Loucy (cell line): Measurements from ENCODE around the gene NAV2.

Experiments
- H2AFZ ChIP-seq: fragments of 200-600 bp; sonication (generic); 2 replicates; pipeline ENCODE4 v1.6.0; 2016; ENCODE audit warnings: antibody characterized with exemption, mild to moderate bottlenecking, low read length, moderate library complexity
- H3F3A ChIP-seq: fragments of 200-600 bp; 2 replicates; pipeline ENCODE4 v1.6.0; 2016; ENCODE audit warnings: antibody characterized with exemption, low read depth, mild to moderate bottlenecking
- H3K27me3 ChIP-seq: fragments of 200-600 bp; sonication (generic); 2 replicates; pipeline ENCODE4 v1.6.1; 2014; ENCODE audit warnings: low read length, mild to moderate bottlenecking; ENCODE audit not compliant: insufficient read depth, poor library complexity, severe bottlenecking
- H3K36me3 ChIP-seq: fragments of 200-600 bp; sonication (generic); 2 replicates; pipeline ENCODE4 v1.6.1; 2016; ENCODE audit warnings: low read length; ENCODE audit not compliant: insufficient read depth
- H3K4me1 ChIP-seq: fragments of 200-600 bp; sonication (generic); 2 replicates; pipeline ENCODE4 v1.5.1; 2014; ENCODE audit warnings: low read length, mild to moderate bottlenecking; ENCODE audit not compliant: insufficient read depth, poor library complexity, severe bottlenecking
- H3K4me2 ChIP-seq: fragments of 200-600 bp; sonication (generic); 2 replicates; pipeline ENCODE4 v1.6.0; 2014; ENCODE audit warnings: antibody characterized with exemption, low read length, low read depth, mild to moderate bottlenecking; ENCODE audit not compliant: poor library complexity, severe bottlenecking
- H3K4me3 ChIP-seq: fragments of 200-600 bp; sonication (generic); 2 replicates; pipeline ENCODE4 v1.5.1; 2014; ENCODE audit warnings: low read length, mild to moderate bottlenecking, mixed read lengths; ENCODE audit not compliant: poor library complexity, severe bottlenecking
- H3K79me2 ChIP-seq: fragments of 200-600 bp; sonication (generic); 2 replicates; pipeline ENCODE4 v1.6.1; 2014; ENCODE audit warnings: low read length; ENCODE audit not compliant: insufficient read depth
- H3K9ac ChIP-seq: fragments of 200-600 bp; sonication (generic); 2 replicates; pipeline ENCODE4 v1.6.0; 2014; ENCODE audit warnings: mild to moderate bottlenecking, low read depth, low read length, moderate library complexity; ENCODE audit not compliant: poor library complexity, severe bottlenecking
- H3K9me2 ChIP-seq: fragments of 200-600 bp; sonication (generic); replicated peaks from 2 replicates; pipeline ENCODE4 v1.6.1; 2016; ENCODE audit warnings: low read depth, low read length, mixed read lengths
- H3K9me3 ChIP-seq: fragments of 200-600 bp; sonication (generic); 2 replicates; pipeline ENCODE4 v1.6.1; 2014; ENCODE audit warnings: mild to moderate bottlenecking, antibody characterized with exemption, low read length, low read depth; ENCODE audit not compliant: insufficient read depth
- H4K20me1 ChIP-seq: fragments of 200-600 bp; sonication (generic); 2 replicates; pipeline ENCODE4 v1.6.0; 2014; ENCODE audit warnings: antibody characterized with exemption, low read length, mild to moderate bottlenecking; ENCODE audit not compliant: insufficient read depth, poor library complexity, severe bottlenecking
- CTCF ChIP-seq: fragments of 200-600 bp; sonication (generic); conservative IDR thresholded peaks from 2 replicates; pipeline ENCODE4 v1.5.1; 2014; ENCODE audit warnings: mild to moderate bottlenecking, antibody characterized with exemption, low read length
- EZH2phosphoT487 ChIP-seq: fragments of 200-600 bp; IDR thresholded peaks from 2 replicates; pipeline ENCODE4 v1.6.1; 2018; ENCODE audit warnings: antibody characterized with exemption, mild to moderate bottlenecking, moderate library complexity, borderline replicate concordance

The NAV2 gene

GRCh38 chr11:19954899-19955298 is 242.3 kb downstream of the NAV2 start:
- no peaks in the 10 kb centered on the region for H3K79me2 ChIP-seq
- H3F3A ChIP-seq, result no peaks in the 10 kb centered on the region
- no peaks in the 10 kb centered on the region for H3K27me3 ChIP-seq
- H2AFZ ChIP-seq, result no peak overlapping the region
- no peak overlapping the region for H3K4me2 ChIP-seq
- H3K9me3 ChIP-seq, result no peaks in the 10 kb centered on the region
- TF ChIP-seq EZH2phosphoT487, result no peak
- TF ChIP-seq CTCF, result no peak
- H3K36me3 ChIP-seq, result no peaks in the 10 kb centered on the region
- no peak overlapping the region for H3K4me3 ChIP-seq
- no peaks in the 10 kb centered on the region for H3K9me2 ChIP-seq
- H4K20me1 ChIP-seq, result no peaks in the 10 kb centered on the region
- H3K4me1 ChIP-seq, result peaks cover 5% of the 10 kb centered on the region
- H3K9ac ChIP-seq, result no peak overlapping the region

GRCh38 chr11:19955660-19956059 is 243.0 kb downstream of the NAV2 start:
- Histone ChIP-seq H3K4me3 (no peak overlapping the region), H3K27me3 (no peaks in the 10 kb centered on the region), H4K20me1 (no peaks in the 10 kb centered on the region), H3K9ac (no peak overlapping the region), H2AFZ (no peak overlapping the region), H3K79me2 (no peaks in the 10 kb centered on the region), H3K9me3 (no peaks in the 10 kb centered on the region), H3K9me2 (no peaks in the 10 kb centered on the region), H3F3A (no peaks in the 10 kb centered on the region), H3K4me2 (no peak overlapping the region), H3K4me1 (peaks cover 5% of the 10 kb centered on the region), H3K36me3 (no peaks in the 10 kb centered on the region)
- no peak for TF ChIP-seq CTCF
- TF ChIP-seq EZH2phosphoT487, result no peak

- Histone ChIP-seq H3F3A (no peaks in the 10 kb centered on the region), H3K4me2 (no peak overlapping the region), H3K4me1 (peaks cover 5% of the 10 kb centered on the region), H2AFZ (no peak overlapping the region), H3K27me3 (no peaks in the 10 kb centered on the region), H3K4me3 (no peak overlapping the region), H4K20me1 (no peaks in the 10 kb centered on the region), H3K9me2 (no peaks in the 10 kb centered on the region), H3K9me3 (no peaks in the 10 kb centered on the region), H3K9ac (no peak overlapping the region), H3K79me2 (no peaks in the 10 kb centered on the region), H3K36me3 (no peaks in the 10 kb centered on the region)
- no peak for TF ChIP-seq EZH2phosphoT487
- TF ChIP-seq CTCF, result no peak
These were observed 243.6 kb downstream of the NAV2 start for GRCh38 chr11:19956228-19956627.
